HEK293 (cell line): ENCODE measurements around the gene SUCO.

Experiments used
- ZNF214 ChIP-seq: fragments of 450-650 bp; formaldehyde crosslinking; IDR thresholded peaks from 2 replicates; pipeline ENCODE4 v1.5.1; 2017; ENCODE audit warnings: missing biosample characterization, mild to moderate bottlenecking, missing genetic modification characterization, borderline replicate concordance
- ZNF394 ChIP-seq: fragments of 450-650 bp; formaldehyde crosslinking; IDR thresholded peaks from 2 replicates; pipeline ENCODE4 v1.5.1; 2016; ENCODE audit warnings: missing biosample characterization, missing genetic modification characterization, mild to moderate bottlenecking, moderate library complexity, borderline replicate concordance
- TF ChIP-seq, protein P1 (sequence below): fragments of 450-650 bp; formaldehyde crosslinking; IDR thresholded peaks from 2 replicates; pipeline ENCODE4 v1.5.1; 2017; ENCODE audit warnings: missing biosample characterization, missing genetic modification characterization
- TF ChIP-seq, protein P2 (sequence below): fragments of 450-650 bp; formaldehyde crosslinking; IDR thresholded peaks from 2 replicates; pipeline ENCODE4 v1.5.1; 2016; ENCODE audit warnings: missing biosample characterization, missing genetic modification characterization

DNA sequence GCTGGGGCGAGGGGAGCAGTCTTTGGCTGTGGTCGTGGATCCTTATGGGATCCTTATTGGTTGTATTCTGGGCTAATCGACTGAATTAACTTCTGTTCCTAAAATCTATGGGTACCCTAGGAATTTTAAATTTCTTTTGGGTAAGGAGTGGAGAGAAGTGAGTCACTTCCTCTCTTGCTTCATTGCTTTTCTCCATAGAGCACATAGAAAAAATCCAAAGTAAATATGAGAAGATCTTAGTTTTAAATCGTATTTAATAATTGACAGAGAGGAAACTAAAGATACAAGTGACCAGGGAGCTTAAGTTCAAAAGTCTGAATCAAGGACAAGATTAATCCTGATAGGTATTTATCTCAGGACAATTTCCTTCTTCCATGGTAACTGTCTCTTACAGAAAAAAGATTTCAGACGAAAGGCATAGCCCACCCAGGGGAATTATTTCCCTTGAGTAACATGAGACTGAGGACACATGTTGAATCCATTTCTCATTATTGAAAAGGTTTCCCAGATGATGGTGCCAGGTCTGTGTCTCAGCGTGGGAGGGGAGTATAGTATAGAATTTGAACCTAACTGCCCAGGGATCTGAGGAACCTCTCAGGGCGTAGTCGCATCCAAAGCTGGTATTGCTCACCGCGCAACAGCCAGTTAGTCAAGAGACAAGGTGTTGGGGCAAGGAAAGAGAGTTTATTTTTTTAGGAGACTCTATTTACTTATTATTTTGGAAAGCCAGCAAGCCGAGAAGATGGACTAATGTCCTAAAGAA lies 97.3 kb downstream of the SUCO start:
- TF ChIP-seq, protein P1, sequence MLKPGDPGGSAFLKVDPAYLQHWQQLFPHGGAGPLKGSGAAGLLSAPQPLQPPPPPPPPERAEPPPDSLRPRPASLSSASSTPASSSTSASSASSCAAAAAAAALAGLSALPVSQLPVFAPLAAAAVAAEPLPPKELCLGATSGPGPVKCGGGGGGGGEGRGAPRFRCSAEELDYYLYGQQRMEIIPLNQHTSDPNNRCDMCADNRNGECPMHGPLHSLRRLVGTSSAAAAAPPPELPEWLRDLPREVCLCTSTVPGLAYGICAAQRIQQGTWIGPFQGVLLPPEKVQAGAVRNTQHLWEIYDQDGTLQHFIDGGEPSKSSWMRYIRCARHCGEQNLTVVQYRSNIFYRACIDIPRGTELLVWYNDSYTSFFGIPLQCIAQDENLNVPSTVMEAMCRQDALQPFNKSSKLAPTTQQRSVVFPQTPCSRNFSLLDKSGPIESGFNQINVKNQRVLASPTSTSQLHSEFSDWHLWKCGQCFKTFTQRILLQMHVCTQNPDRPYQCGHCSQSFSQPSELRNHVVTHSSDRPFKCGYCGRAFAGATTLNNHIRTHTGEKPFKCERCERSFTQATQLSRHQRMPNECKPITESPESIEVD (tag by site-specific recombination): no peak
- TF ChIP-seq ZNF214: no peak
- TF ChIP-seq ZNF394: no peak
- TF ChIP-seq, protein P2, sequence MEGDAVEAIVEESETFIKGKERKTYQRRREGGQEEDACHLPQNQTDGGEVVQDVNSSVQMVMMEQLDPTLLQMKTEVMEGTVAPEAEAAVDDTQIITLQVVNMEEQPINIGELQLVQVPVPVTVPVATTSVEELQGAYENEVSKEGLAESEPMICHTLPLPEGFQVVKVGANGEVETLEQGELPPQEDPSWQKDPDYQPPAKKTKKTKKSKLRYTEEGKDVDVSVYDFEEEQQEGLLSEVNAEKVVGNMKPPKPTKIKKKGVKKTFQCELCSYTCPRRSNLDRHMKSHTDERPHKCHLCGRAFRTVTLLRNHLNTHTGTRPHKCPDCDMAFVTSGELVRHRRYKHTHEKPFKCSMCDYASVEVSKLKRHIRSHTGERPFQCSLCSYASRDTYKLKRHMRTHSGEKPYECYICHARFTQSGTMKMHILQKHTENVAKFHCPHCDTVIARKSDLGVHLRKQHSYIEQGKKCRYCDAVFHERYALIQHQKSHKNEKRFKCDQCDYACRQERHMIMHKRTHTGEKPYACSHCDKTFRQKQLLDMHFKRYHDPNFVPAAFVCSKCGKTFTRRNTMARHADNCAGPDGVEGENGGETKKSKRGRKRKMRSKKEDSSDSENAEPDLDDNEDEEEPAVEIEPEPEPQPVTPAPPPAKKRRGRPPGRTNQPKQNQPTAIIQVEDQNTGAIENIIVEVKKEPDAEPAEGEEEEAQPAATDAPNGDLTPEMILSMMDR (tag by site-specific recombination): no peak
